HG02884 (cell line): Measurements from ENCODE around the gene KEL.

ENCODE experiments used
- ATAC-seq: cut with Tn5 transposase; IDR thresholded peaks from one replicate; pipeline ENCODE4 v1.9.1; 2021; ENCODE audit warnings: mild to moderate bottlenecking, moderate library complexity; ENCODE audit not compliant: unreplicated experiment

The KEL gene

DNA sequence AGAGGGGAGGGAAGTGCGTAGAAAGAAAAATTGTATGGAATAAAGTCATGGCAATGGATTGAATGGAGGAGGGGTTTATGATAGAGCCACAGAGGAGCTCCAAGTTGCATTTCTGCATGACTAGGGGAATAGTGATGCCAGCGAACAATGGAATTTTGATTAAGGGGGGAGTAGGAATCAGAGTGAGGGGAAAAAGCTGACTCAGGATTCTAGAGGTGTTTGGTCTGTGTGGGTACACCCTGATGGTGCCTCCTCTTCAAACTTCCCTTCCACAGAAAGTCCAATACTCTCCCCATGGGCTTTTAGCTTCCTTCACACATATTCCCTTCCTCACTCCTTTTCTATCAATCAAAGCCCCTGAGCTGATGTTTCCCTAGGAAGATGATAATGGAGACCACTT, 1.8 kb upstream of the KEL start:
- no peak for ATAC-seq

DNA sequence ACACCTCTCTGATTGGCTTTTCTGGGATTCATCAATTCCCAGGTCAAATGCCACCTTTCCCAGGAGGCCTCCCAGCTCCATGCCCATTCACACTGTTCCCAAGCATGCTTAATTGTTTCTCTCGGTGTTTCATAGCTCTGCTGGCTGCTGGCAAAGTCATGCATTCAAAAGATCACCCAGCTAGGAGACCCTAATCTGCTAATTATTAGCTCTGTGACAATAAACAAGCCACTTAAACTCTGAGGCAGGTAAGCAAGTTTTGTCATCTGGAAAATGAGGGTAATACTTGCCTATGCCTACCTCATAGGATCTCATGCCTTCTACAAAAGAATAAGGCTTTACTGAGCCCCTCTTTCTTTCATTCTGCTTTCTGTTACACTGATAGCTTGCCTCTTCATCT, 828 bp upstream of the KEL start:
- ATAC-seq, result no peak

DNA sequence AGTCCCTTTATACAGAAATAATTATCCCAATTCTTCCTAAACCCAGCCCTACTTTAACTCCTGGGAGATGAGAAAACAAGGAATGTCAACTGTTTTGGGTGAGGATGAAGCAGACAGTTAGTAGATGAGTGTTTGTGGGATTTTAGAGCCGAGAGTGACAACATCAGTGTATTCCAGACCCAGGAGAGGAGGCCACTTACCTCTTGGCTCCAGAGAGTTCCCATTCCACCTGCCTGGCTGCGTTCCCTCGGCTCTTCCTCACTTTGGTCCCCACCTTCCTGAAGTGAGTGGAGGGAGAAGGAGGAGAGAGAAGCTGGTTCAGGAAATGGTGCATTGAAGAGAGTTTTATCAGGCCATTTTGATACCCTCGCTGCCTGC, 579 bp downstream of the KEL start:
- no peak for ATAC-seq

DNA sequence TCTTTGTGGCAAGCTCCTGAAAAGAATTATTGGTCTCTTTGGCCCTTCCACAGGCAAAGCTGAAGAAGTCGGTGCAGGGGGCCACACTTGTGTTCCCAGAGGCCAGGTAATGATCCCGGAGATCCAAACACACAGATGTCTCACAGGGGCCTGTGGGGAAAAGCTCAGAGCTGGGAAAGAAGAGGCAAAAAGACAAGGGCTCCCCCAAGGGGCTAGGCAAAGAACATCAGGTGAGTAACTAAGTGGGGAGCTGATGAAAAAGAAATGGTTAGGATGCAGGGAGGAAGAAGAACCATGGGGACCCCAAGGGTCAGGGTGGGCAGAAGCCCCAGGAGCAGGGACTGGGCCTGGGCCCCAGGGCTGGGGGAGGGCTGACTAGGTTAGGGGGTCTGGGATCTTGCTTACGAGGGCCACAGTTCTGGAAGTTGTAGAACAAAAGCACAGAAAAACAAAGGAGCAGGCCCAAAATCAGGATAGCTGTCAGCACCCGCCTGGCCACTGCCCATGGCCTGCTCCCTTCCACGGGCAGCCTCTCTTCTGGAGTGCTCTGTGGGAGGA, 1.1 kb downstream of the KEL start:
- ATAC-seq, result no peak

DNA sequence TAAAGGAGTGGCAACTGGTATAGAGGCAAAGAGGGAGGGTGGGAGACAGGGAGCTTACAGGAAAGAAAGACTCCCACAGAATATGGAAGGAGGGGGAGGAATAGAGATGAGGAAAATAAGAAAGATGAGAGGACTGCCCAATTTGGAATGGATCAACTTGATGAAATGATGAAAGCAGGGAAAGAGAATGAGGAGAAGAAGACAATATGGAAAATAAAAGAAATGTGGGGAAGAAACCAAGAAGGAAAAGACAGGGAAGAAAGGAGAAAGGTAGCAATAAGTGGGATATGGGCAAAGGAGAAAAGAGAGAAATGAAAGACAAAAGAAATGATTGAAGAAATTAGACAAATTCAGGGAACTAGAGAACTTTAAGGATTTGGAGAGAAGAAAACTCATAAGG, 3.0 kb downstream of the KEL start:
- no peak for ATAC-seq

DNA sequence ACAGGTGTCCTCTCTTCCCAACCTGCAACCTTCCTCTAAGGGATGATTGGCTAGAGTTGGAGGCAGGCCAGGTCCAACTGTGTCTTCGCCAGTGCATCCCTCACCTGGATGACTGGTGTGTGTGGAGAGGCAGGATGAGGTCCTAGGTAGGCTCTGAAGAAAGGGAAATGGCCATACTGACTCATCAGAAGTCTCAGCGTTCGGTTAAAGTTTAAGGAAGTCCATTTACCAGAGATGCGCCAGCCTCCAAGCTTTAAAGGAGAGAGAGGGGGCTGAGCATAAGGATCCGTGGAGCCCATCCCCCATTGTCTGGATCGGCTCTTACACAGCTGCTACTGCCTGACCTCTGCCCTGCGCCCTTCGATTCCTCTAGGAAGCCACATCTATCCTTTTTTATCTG, 4.4 kb downstream of the KEL start:
- no peak for ATAC-seq

DNA sequence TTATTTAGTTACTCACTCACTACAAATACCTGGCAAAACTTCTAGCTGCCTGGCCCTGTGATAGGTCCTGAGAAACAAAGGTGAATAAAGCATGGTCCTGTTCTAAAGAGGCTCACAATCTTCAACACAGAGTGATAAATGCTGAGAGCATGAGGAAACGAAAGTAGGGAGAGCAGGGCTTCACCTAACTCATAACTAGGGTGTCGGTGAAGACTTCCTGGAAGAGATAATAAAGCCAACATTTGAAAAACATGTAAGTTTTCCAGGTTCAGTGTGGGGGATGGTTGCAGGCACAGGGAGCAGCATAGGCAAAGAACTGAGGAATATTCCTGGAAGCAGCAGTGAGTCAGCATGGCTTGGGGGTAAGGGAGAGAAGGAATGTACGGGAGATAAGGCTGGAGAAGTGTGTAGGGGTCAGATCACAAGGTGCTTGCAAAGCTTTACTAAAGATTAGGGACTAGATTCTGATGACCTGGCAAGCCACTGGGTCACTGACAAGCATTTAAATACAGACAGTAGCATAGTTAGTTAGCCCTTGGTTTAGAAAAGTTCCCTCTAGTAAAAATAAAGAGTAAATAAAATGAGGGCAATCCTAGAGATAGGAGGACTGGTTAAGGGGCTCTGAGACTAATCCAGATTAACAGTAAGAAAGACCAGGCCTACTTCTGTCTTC, 5.1 kb downstream of the KEL start:
- ATAC-seq, result no peak

DNA sequence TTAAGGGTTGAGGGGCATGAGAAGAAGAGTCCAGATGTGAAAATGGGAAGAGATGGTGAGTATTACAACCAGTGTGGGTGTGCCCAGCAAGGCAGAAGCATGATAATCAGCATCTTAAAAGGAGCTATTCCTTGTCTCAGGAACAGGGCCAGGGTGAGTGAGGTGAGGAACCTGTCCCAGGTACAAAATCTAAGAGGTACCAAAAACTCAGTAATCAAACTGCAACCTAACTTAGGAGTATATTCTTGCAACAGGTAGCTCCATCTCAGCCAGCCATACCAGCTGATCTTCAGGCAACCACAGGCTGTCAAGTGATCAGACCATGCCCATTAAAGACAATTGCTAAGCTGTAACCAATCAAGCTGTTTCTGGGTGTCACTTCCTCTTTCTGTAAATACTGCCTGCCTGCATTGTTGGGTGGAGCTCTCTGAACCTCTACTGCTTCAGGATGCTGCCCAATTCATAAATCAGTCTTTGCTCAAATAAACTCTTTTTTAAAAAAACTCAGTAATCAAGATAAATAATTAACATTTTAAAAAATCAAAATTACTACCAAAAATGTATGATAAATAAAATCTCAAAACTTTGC, 7.4 kb downstream of the KEL start:
- ATAC-seq, result no peak

DNA sequence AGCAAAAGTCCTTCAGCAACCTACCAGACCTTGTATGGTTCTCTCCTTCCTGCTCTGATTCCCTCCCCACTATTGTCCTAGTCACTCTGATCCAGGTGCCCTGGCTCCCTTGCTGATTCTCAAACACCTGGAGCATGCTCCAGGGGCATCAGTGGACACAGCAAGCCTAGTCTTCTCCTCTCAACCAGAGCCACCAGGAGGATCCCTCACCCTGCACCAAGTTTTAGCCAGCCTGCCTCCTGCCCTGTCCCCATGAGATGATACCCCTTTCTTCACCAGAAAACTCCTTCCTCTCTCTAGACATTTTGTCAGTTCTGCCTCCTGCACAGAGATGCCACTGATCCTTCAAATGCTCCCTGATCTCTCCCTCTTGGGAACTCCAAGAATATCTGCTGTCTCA, 11.9 kb downstream of the KEL start:
- no peak for ATAC-seq

DNA sequence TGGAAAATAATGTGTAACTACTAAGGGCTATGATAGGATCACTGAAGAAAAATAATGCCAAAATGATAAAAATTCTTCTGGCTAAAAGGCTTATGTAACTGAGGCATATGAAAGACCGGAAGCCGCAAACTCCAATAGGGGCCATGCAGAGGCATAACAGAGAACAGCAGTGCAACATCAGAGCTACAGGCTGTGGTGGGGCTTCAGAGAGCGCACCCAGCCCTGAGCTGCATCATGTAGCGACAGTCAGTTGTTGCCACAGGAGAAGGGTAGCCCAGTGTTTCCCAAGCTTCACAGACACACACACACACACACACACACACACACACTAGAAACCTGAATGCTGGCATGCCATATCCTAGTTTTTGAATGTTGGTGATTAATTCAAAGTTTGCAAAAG, 13.6 kb downstream of the KEL start:
- no peak for ATAC-seq

DNA sequence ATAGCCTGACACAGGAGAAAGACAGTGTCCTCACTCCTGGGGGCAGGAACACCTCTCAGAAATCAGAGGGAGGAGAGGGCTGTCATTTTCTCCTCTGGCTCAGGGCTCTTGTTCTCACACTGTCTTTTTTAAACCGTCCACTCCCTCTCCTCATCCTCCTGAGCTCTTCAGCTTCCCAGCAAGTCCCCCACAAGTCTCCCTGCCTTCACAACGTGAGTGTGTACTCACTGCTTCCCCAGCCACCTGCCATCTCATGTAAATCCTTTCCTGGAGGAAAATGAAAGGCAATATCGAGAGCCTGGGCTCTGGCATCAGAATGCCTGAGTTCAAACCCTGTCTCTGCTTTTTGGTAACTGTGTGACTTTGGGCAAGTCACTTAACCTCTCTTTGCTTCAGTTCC, 17.2 kb downstream of the KEL start:
- ATAC-seq, result no peak

DNA sequence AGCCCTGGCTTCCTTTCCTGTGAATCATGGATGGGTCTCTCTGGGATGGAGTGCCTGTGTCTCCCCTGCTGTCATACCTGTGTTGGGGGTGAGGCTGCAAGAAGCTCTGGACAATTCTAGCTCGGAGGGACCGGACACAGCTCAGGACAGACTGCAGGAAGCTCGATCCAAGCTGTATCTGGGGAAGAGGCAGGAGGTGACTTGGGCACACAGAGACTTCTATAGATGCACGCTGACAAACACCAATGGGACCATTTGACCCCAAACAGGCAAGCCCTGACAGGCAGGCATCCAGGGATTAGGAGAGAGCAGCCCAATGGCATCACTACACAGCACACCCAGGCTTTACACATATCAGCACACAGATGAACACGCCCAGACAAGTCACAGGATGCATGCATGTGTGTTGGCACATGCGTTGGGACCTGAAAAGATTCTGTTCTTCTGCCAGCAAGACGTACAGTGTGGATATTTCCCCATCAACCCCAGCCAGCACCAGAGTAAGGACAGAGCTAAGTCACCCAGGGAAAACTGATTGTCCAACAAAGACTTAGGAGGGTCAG, 18.4 kb downstream of the KEL start:
- no peak for ATAC-seq

DNA sequence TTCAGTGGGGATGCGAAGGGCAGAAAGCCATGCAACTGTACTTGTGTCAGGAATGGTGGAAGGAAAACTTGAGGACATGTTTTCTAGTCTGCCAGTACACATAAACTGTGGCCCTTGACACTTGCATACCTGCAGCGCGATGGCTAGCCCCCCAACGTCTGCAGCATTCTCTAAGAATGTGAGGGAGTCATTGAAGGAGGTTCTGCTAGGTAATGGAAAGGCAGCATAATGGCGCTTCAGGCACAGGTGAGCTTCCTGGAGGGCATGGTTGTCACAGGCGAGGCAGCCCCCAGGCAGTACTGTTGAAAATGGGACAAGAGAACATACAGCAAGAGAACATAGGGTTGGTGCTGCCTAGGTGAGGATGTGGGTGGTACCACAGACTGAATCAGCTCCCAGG, 19.4 kb downstream of the KEL start:
- no peak for ATAC-seq

DNA sequence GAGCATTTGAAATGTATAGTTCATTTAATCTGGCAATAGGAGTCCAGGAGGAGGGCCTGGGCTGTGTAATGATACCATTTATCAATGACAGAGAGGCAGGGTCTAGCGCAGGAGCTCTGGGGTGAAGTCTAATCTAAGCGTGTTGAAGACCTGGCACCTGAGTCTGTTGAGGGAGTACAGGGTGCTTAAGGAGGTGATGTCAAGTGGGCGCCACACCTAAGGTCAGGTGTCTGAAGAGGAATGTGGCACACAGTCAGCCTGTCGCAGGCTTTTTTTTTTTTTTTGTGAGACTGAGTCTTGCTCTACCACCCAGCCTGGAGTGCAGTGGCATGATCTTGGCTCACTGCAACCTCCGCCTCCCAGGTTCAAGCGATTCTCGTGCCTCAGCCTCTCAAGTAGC, 20.6 kb downstream of the KEL start:
- ATAC-seq, result no peak

DNA sequence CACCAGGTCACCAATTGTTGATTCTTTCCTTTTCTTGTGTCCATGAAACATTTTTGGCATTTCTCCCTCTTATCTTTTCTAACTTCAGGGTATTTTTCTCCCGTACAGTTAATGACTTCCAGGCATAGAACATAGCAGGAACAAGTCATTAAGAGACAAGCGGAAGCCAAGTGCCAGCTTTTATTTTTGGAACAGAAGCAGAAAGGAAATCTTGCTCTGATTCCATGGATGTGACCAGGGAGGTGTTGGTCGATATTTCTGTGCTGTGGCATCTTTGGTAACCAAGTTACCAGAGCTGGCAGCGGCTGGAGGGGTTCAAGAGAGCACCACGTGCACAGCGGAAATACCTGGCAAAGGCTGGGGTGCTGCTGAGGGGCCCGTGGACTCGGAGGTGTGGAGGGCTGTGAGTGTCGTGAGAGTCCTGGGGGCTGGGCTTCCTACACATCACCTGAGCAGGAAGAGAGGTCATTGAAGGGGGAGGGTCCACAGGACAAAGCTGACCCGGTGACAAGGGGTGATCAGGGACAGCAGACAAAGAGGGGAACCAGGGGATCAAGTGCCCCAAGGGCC, 21.1 kb downstream of the KEL start:
- ATAC-seq, result no peak

DNA sequence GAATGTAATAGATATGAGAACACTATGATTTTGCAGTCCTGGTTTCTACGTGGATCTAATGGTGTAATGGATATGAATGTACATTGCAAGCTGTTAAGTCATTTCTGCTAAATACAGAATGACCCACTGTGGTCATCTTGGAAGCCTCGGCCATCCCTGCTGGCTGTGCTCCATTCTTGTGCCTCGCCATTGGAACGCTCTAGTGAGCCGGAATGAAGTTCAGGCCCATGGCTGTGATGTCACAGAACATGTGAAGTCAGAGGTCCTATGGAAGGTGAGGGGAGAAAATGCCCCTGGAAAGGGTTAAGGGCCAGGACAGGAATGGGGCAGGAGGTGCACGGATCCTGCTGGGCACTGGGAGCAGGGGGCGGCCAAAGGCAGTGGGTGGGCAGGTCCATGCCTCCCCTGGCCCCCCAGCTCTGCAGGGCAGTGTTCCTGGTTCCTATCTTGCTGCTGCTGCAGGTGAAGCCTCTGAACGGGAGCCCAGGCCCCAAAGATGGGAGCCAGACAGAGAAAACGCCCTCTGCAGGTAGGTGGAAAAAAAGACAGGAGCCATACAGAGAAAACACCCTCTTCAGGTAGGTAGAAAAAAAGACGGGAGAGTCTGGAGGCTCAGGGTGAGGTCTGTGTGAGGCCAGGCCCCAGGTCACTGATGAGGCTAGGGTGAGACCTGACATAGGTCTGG, 22.8 kb downstream of the KEL start, which contains the start of gene LLCFC1:
TSS of gene LLCFC1 (plus strand) at position 259 of the 685 bp plus-strand sequence. CDS start at position 397, 138 bp downstream.
- no peak for ATAC-seq

DNA sequence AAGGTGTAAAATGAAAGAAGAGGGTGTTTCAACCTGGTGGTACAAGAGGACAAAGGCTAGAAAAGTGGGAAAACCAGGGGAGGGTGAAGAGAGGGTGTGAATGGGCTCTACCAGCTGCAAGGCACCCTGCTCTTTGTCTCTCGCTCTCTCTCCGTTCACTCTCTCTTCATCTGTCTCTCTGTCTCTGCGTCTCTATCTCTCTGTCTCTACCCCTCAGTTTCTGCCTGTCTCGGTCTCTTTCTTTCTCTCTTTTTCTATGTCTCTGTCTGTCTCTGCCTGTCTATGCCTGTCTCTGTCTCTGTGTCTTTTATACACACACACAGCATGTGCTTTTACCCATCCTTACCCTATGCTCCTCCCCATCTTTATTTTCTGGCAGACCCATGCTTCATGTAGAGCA, 23.6 kb downstream of the KEL start:
- no peak for ATAC-seq

DNA sequence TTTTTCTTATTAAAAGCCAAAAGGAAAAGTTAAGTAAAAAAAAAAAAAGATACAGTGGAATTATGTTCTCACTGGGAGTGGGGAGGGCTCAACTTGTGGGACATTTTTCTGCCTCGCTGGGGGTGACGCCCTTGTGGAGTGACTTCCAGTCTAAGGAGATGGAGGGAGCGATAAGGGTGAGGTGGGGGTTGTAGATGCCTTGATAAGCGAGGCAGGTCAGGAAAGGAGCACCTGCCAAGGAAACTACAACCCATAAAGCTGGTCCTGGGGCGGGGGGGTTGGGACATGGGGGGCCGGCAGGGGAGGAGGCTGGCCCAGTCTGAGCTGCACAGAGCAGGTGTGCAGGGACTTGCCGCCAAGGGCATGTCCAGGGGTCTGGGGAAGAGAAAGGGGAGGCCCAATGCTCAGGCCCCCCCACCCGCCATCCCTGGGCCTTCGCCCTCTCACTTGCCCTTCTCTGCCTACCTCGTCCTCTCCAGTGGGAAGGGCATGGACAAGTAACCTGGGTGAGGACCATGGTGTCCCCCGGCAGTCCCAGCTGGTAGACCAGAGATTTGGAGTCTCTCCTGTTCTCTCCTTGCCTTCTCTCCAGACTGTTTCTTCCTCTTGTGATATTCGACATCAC, 26.1 kb downstream of the KEL start:
- no peak for ATAC-seq

DNA sequence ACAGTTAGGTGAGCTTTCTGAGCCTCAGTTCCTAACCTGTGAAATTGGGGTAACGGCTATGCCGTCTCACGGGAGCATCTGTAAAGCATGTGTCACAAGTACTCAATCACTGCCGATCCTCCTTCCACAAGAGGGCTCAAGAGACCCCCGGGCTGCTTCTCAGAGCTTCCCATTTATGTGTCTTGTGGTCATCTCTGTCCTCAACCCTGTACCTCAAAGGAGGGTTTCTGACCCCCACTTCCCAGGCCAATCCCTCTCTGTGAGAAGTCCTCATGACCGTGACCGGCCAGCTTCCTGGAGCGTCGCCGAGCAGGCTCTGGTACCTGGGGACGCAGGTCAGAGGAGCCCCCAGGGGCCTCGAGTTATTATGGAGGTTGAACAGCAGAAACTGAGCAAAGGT, 28.1 kb downstream of the KEL start:
- ATAC-seq, result no peak

DNA sequence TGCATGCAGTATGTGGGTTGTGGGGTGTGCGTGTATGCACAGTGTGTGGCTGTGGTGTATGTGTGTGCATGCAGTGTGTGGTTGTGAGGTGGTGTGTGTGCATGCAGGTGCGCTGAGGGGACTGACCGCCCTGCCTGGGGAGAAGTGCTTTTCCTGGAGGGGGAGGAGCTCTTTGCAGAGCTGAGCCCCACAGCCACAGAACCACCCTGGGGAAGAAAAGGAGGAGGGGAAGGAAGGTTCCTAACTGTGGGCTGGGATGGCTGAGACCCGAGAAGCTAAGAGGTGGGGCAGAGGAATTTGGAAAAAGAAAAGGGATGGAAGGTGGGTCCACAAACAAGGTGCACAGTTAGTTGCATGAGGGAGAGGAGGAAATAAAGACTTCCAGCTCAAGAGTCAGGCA, 28.5 kb downstream of the KEL start, which contains the start of gene TRPV5:
TSS of gene TRPV5 (minus strand) at position 123 of the 400 bp plus-strand sequence. CDS start 287 bp downstream, outside the sequence.
- no peak for ATAC-seq

DNA sequence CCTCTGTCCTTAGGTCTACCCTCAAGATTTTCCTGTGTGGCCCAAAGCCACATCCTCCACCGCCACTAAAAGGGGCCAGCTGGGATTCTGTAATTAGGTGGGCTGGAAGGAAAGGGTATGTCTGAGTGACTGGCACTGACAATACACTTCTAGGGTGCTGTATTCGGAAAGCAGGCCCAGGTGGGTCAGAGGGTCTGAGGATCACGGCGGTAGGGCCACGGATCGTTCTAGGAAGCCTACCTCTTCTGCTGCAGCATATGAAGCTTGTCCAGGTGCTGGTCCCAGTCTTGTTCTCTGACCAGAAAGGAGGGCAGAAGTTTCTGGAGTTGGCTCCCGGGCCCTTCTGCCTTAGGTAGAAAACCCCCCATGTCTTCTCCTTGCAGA, 29.1 kb downstream of the KEL start:
- no peak for ATAC-seq
